Activated gamma-delta T cell treated with anti-CD3 and anti-CD28 coated beads, Interleukin-2, amount 50 U/mL, for 16 hours (primary cell): ENCODE measurements around the gene COL12A1.

Experiments
- DNase-seq: peaks from one replicate; pipeline ENCODE4 v3.0.0-alpha.2; 2020; ENCODE audit warnings: low read depth

Gene COL12A1

GRCh38 chr6:75098709-75099108 lies 107.1 kb downstream of the COL12A1 start:
- DNase-seq = no peak

DNA sequence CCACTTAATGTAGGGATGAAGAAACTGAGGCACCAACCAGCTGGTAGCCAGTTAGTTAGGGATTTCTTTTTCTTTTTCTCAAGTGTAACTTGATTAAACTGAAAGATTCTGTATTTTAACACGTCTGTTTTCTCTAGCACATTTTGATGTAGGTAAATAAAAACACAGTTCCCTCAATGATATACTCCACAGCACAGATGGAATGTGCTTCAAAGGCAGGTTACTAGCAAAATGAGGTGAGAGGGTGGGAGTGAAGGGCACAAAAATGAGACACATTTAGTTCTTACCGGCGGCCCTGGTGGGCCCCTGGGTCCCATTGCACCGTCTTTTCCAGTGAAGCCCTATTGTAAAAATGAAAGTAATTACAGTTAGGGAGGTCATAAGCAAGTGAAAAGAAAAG lies 108.9 kb downstream of the COL12A1 start:
- no peak for DNase-seq

- DNase-seq = no peak
Observed at GRCh38 chr6:75094614-75095200, 111.1 kb downstream of the COL12A1 start.

GRCh38 chr6:75091467-75092190 lies 114.2 kb downstream of the COL12A1 start:
- no peak for DNase-seq

GRCh38 chr6:75090576-75090975 lies 115.3 kb downstream of the COL12A1 start:
- DNase-seq = no peak

DNA sequence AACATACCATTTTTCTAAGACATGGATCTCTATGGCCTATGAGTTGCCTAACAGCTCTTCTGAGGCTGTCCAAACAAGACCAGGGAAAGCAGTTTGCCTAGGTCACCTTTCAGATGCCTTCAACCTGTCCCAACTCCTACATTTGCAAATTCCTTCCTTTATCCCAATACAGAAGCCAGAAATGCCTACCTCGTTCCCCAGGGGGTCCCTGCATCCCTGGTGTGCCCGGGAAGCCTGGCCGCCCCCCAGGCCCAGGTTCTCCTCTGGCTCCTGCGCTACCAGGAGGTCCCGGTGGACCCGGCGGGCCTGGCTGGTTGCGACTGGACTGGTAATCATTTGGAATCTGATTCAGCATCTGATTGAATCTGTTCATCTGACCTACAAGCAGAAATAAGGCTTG lies 115.9 kb downstream of the COL12A1 start:
- DNase-seq = no peak

GRCh38 chr6:75089151-75089897 lies 116.5 kb downstream of the COL12A1 start:
- DNase-seq = no peak

DNA sequence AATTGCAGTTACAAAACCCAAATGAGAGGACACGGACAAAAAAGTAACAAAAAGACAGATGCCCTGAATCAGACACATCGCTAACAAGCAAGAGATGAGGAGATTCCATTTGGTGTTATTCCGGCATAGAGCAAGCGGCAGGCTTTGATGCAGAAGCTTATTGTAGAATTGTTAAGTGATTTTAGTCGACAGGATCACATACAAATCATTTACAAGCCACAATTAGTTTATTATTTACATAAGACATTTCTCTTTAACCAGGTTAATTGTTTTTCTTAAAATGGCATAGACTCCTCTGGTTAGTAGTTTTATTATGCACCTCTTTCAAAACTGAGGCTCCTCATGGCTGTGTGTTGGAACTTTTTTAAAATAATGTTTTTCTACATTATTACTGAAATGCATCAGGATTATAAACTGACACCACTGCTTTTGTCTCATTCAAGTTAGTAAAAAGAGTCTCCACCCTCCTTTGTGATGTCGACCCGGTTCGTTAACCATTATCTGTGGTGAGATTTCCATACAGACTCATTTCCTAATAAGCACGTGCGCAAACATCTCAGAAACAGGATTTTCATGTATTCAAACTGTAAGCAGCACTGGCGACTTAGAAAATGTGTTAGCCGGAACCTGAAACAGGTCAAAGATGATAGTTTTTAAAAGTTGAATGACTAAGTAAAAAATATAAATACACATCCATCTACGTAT lies 119.8 kb downstream of the COL12A1 start:
- DNase-seq = no peak

DNA sequence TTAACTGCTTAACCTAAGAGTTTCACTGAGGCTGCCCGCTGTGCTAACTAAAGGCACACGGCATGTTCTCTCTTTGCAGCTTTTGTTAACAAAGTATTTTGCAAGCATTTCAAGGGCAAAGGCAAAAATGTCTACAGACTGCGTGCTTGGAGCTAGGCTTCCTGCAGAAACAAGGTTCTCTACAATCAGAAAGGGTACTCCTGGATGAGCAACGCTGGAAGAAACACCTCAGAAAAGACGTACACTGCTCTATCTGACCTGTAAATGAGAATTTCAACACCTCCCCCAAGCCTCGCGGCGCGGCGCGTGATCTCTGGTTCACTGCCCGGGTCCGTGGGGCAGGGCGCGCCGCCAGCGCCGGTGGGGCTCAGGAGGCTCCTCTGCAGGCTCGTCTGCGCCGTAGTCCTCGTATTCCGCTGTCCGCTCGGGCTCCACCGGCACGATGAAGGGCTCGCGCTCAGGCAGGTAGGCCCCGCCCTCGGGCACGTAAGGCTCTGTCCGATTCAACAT lies 120.9 kb downstream of the COL12A1 start:
- no peak for DNase-seq

DNA sequence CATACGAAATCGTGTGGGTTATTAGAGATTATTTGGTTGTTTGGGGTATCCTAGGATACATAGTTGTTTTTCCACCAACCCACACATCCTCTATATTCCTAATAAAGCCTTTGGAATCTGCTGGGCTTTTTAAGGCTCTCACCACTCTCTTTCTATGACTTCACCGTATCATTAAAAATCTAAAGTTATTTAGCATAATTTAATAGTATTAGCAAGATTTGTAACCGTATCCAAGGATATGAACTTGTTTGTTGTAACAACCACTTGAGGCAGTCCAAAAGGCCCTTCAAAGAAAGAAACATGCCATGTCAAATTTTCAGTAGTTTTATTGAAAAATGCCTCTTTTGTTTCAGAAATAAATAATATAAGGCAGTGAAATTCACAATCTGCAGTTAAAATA lies 121.8 kb downstream of the COL12A1 start:
- no peak for DNase-seq

DNA sequence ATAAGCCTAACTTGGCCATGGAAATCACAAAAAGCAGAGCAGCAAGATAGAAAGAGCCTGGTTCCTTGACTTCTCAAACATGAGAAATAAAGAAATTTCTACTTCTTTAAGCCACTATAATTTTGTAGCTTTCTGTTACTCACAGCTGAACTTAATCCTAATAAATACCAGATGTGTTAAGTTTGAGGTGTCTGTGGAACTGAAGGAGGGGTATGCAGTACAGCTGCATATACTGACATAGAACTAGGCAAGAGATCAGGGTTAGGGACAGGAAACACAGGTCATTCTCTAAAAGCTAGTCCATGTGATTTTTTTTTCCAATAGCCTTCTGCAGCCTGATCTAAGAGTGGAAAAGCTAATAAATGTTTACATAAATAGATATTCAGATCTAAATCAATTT lies 123.9 kb downstream of the COL12A1 start:
- no peak for DNase-seq

- DNase-seq = no peak
Observed at GRCh38 chr6:75081047-75081446, 124.8 kb downstream of the COL12A1 start.

GRCh38 chr6:75079589-75079988 lies 126.3 kb downstream of the COL12A1 start:
- DNase-seq = no peak

- no peak for DNase-seq
Observed at GRCh38 chr6:75077701-75078100, 128.2 kb downstream of the COL12A1 start.

DNA sequence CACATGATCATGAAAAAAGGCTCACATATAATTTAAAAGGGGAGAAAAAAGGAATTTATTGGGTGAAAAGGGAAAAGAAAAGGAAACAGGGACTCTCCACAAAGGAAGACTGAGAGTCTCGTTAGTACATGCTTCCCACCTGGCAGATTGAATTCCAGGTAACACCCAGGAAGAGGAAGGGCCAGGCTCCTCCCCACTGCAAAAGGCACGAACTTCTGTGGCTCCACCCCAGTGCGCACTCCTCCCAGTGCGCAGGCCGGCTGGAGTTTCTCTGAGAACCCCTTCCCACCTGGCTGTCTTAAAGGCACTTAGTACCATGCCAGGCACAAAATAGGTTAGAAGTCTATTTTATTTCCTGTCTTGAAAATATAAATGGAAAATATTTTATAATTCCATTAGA lies 129.8 kb downstream of the COL12A1 start:
- no peak for DNase-seq

- DNase-seq = no peak
Observed at GRCh38 chr6:75070244-75070643, 135.6 kb downstream of the COL12A1 start.

- no peak for DNase-seq
Observed at GRCh38 chr6:75065523-75065922, 140.3 kb downstream of the COL12A1 start.

DNA sequence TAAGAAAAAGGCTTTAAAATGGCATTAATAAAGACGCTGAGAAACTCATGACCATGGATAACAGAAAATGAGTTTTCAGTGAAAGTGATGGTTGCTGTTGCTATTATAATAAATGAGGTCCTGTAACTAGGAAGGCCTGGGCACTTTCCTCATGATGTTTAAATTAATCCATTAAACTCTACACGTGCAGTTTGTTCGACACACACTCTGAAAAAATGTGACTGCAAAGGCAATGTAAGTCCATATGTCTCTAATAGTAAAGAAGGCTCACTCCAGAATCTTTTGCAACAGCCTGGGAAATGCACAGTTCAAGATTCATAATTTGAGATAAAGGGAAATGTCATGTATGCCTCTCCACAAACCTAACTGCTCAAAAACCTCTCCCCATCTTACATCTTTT lies 153.4 kb downstream of the COL12A1 start:
- no peak for DNase-seq

- no peak for DNase-seq
Observed at GRCh38 chr6:75049308-75049707, 156.5 kb downstream of the COL12A1 start.

- no peak for DNase-seq
Observed at GRCh38 chr6:75044846-75045245, 161.0 kb downstream of the COL12A1 start.

- no peak for DNase-seq
Observed at GRCh38 chr6:75041381-75041780, 164.5 kb downstream of the COL12A1 start.
